KMS-11 (cell line): ENCODE results near the gene CRACR2A.

Source experiments
- H2AFZ ChIP-seq: fragments of 200-600 bp; sonication (generic); 2 replicates; pipeline ENCODE4 v1.6.1; 2016; ENCODE audit warnings: antibody characterized with exemption, mixed run types, low read depth
- H3K27ac ChIP-seq: fragments of 200-600 bp; sonication (generic); 2 replicates; pipeline ENCODE4 v1.6.1; 2016; ENCODE audit warnings: mild to moderate bottlenecking, mixed run types
- H3K27me3 ChIP-seq: fragments of 200-600 bp; sonication (generic); 2 replicates; pipeline ENCODE4 v1.6.1; 2017; ENCODE audit warnings: mild to moderate bottlenecking, low read depth, mixed run types, moderate library complexity; ENCODE audit not compliant: insufficient read depth
- H3K36me3 ChIP-seq: fragments of 200-600 bp; sonication (generic); 2 replicates; pipeline ENCODE4 v1.6.1; 2017; ENCODE audit warnings: mild to moderate bottlenecking, mixed run types; ENCODE audit not compliant: insufficient read depth
- H3K4me1 ChIP-seq: fragments of 200-600 bp; sonication (generic); 2 replicates; pipeline ENCODE4 v1.6.1; 2016; ENCODE audit warnings: mild to moderate bottlenecking, low read depth, mixed run types; ENCODE audit not compliant: poor library complexity, severe bottlenecking
- H3K4me2 ChIP-seq: fragments of 200-600 bp; sonication (generic); 2 replicates; pipeline ENCODE4 v1.7.0; 2016; ENCODE audit warnings: mild to moderate bottlenecking, mixed run types
- H3K4me3 ChIP-seq: fragments of 200-600 bp; sonication (generic); IDR thresholded peaks from 2 replicates; pipeline ENCODE4 v1.6.1; 2017; ENCODE audit warnings: low read depth, low read length, mixed read lengths; ENCODE audit not compliant: insufficient read depth
- H3K79me2 ChIP-seq: fragments of 200-600 bp; sonication (generic); 2 replicates; pipeline ENCODE4 v1.6.1; 2016; ENCODE audit warnings: low read depth, mixed run types; ENCODE audit not compliant: insufficient read depth
- H3K9ac ChIP-seq: fragments of 200-600 bp; sonication (generic); 2 replicates; pipeline ENCODE4 v1.6.1; 2016; ENCODE audit warnings: mild to moderate bottlenecking, mixed run types
- H4K20me1 ChIP-seq: fragments of 200-600 bp; sonication (generic); 2 replicates; pipeline ENCODE4 v1.6.1; 2016; ENCODE audit warnings: mild to moderate bottlenecking, mixed run types; ENCODE audit not compliant: insufficient read depth
- CTCF ChIP-seq: fragments of 200-600 bp; sonication (generic); conservative IDR thresholded peaks from 2 replicates; pipeline ENCODE4 v1.6.1; 2017; ENCODE audit warnings: low read depth, mild to moderate bottlenecking, antibody characterized with exemption, low read length, moderate library complexity, mixed read lengths

The CRACR2A gene

GRCh38 chr12:3752096-3752709 is 706 bp downstream of the CRACR2A start:
- H3K4me1 ChIP-seq, result no peaks in the 10 kb centered on the region
- H3K36me3 ChIP-seq, result no peaks in the 10 kb centered on the region
- H2AFZ ChIP-seq, result peak overlapping the region; percentile 67; the same call in 1 of the 2 replicates
- H3K4me2 ChIP-seq, result peak overlapping the region; percentile 33; the same call in 1 of the 2 replicates
- no peak overlapping the region for H3K4me3 ChIP-seq
- TF ChIP-seq CTCF, result no peak
- H3K79me2 ChIP-seq, result no peaks in the 10 kb centered on the region
- H3K9ac ChIP-seq, result peak overlapping the region; percentile 56; the same call in 1 of the 2 replicates
- no peaks in the 10 kb centered on the region for H4K20me1 ChIP-seq
- H3K27me3 ChIP-seq, result no peaks in the 10 kb centered on the region
- no peak overlapping the region for H3K27ac ChIP-seq

- Histone ChIP-seq H3K27ac (no peak overlapping the region), H3K4me3 (no peak overlapping the region), H3K4me2 (no peak overlapping the region; the same call in 1 of the 2 replicates), H3K4me1 (no peaks in the 10 kb centered on the region), H4K20me1 (no peaks in the 10 kb centered on the region), H2AFZ (no peak overlapping the region), H3K79me2 (no peaks in the 10 kb centered on the region), H3K9ac (no peak overlapping the region), H3K27me3 (no peaks in the 10 kb centered on the region), H3K36me3 (no peaks in the 10 kb centered on the region)
- TF ChIP-seq CTCF, result no peak
Observed at GRCh38 chr12:3751151-3752095, 1.5 kb downstream of the CRACR2A start.

GRCh38 chr12:3750616-3751015 is 2.3 kb downstream of the CRACR2A start:
- Histone ChIP-seq H3K4me3 (no peak overlapping the region), H3K9ac (no peak overlapping the region), H4K20me1 (no peaks in the 10 kb centered on the region), H3K27ac (no peak overlapping the region), H3K4me1 (no peaks in the 10 kb centered on the region), H3K79me2 (no peaks in the 10 kb centered on the region), H3K4me2 (no peak overlapping the region), H2AFZ (no peak overlapping the region), H3K36me3 (no peaks in the 10 kb centered on the region), H3K27me3 (no peaks in the 10 kb centered on the region)
- TF ChIP-seq CTCF, result no peak

- H3K4me1 ChIP-seq, result no peaks in the 10 kb centered on the region
- H2AFZ ChIP-seq, result no peak overlapping the region
- no peak overlapping the region for H3K4me3 ChIP-seq
- no peak for TF ChIP-seq CTCF
- no peaks in the 10 kb centered on the region for H3K36me3 ChIP-seq
- no peaks in the 10 kb centered on the region for H4K20me1 ChIP-seq
- H3K79me2 ChIP-seq, result no peaks in the 10 kb centered on the region
- no peak overlapping the region for H3K4me2 ChIP-seq
- no peak overlapping the region for H3K9ac ChIP-seq
- no peaks in the 10 kb centered on the region for H3K27me3 ChIP-seq
- no peak overlapping the region for H3K27ac ChIP-seq
Observed at GRCh38 chr12:3748620-3749019, 4.3 kb downstream of the CRACR2A start.
